ENCODE measurements around the gene LCOR.

- TF ChIP-seq CTCF (IDR thresholded peaks at IDR 0.05) (no peak), POLR2AphosphoS5 (IDR thresholded peaks at IDR 0.05) (no peak)
Observed at GRCh38 chr10:96846395-96846794, 14.3 kb downstream of the LCOR start.
